NCI-H146 (cell line): ENCODE measurements around the gene RHBDD3.

Source experiments
- DNase-seq: peaks from one replicate; lab custom pipeline; 2025; lab: John Stamatoyannopoulos, UW

RHBDD3 gene

DNA sequence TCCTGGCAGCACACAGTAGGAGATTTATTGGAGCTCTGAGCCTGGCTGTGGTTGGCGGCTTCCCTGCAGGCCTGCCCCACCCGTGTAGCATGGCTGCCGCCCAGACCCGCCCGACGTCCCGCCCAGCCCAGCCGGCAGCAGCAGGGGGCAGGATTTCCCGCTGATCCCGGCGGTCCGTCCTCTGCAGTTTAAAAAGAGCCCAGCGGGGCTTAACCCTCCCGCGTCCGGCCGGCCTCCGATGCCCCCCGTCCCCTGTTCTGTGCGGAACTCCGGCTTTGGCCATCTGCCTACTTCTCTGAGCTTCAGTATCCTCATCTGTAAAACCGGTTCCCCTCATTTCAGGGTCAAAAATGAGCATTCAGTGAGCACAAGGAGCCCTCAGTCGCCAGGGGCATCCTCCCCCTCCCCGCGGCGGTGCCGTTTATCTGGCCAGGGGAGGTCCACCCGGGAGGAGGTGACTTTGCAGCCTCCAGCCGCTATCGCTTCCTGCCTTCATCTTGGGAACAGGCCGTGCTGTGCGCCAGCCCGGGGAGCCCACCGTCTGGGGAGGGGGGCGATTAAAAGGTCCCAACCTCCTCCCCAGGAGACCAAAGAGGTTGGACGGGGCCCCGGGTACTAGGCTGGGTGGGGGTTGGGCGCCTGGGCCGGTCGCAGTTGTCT lies 38.5 kb upstream of the RHBDD3 start, which contains the start of gene GAS2L1:
GAS2L1 (plus strand) TSS at position 476 of the 660 bp plus-strand sequence. CDS start 1,456 bp downstream, outside the sequence.
- peak; percentile 71 for DNase-seq

DNA sequence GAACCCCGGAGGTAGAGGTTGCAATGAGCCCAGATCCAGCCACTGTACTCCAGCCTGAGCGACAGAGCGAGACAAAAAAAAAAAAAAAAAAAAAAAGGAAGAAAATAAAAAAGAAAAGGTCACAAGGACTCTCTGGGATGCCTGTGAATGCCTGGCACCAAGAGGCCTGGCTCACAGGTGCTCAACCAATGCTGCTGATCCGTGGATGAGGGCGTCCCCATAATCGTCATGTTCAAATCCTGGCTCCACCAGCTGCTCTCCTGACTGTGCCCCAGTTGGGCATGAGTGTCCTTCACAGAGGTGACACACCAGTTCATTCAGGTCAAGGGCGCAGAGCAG lies 38.0 kb upstream of the RHBDD3 start:
- no peak for DNase-seq

DNA sequence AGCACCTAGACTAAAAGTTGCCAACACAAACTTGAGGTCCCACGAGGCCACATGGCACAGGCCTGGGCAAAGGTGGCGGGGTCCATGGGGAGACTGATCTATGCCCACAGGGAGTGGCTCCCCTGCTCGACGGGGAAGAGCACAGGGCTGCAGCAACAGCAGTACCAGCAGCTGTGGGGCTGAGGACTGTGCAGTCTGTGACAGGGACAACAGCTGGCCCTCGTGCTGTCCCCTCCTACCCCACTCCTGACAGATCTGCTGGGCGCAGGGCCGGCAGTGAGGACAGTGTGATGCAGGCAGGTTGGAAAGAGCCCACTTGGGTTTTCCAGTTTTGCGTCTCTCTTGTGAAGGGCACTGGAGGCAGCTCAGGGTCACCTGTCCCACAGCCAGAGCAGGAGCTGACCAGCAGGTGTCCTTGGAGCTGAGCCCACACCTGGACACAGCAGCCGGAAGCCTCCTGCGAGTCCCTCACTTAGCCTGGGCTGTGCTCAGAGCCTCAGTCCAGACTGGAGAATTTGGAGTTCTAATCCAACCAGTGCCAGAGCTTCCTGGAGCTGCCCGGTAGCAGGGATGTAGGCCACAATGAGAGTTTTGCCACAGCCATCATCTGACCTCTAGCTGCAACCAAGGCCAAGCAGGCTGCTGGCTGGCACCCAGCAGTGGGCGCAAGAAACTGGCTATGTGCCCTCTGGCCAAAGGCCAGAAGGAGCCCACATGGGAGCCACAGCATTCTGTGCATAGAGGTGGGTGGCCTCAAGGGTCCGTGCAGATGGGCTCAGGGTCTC lies 35.1 kb upstream of the RHBDD3 start:
- DNase-seq, result no peak

DNA sequence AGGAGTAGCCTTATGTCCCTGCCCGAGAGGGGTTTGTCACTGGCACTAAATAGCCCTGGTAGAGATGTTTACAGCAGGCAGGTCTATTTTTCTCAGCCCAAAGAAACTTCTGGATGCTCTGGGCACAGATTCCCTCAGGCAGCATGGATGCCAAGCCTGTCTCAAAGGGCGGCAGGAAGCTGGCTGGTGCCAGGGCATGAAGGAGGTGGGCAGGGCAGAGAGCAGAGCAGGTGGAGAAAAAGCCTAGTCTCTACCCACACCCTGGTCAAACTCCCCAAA lies 34.6 kb upstream of the RHBDD3 start:
- no peak for DNase-seq

DNA sequence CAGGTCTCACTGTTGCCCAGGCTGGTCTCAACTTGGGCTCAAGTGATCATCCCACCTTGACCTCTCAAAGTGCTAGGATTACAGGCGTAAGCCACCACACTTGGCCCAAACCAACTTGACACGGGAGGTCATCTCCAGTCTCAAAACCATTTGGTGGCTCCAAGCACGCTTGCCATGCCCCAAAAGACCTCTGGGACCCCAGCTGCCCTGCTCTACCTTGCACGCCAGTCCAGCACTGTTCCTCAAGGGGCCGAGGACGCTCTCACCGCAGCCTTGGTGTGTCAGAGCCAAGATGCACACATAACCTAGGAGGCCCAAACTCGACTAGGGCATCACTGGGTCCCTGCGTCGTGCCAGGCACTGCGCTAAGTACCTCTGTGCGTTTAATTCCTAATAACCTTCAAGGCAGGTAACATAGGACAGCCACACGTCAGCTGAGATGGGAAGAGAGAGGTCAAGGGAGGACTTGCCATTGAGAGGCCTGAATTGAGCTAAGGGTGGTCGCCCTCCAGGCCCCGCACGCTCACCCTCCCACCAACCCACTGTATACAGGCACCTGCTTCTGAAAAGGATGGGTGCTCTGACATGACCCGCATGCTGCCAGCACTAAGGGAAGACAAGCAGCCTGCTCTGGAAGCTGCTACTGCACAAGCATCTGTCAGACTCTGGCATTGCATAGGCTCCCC lies 34.1 kb upstream of the RHBDD3 start:
- no peak for DNase-seq

DNA sequence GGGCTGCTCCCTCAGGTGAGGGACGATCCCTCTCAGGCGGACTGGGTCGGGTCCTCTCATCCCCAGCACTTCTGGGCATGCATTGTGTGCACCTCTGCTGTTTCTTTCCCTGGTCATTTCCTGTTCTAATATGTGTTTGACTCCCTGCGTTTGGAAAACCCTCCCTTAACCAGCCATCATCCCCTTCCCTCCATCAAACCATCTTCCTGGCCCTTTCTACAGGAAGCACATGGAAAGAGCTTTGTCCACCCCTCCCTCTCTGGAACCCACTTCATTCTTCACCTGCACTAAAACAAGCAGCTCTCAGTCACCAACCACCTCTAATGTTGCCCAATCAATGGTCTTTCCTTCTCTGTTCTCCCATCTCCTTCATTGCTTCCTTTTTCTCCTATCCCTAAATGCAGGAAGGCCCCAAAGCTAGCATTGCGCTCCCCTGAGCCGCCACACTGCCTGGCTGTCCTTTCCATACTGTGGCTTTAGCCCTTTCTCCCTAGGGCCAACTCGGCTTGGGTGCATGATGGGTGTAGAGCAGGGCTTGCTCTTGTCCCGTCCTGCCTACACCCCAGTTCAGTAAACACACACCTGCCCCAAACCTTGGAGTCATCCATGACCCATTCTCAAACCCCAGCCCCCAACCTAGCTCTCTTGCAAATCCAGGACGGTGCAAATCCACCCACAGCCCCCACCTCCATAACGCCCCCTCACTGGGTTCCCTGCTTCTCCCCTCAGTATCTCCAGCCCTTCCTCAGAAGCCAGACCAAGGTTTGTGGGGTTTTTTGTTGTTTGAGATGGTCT lies 33.2 kb upstream of the RHBDD3 start:
- no peak for DNase-seq

DNA sequence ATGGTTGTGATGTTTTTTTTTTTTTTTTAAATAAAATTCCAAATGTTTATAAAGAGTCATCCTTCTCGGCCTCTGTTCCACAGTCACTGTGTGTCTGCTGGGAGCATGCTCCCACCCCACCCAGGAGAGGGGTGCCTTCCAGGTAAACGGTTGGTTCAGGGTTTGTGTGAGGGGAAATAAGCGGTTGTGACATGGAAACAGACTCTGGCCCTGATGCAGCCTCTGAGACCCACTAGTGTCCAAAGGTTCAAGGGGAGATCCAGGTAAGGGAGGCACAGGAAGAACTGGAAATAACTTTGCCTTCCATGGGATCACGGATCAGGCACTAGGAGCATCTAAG lies 32.7 kb upstream of the RHBDD3 start:
- no peak for DNase-seq

DNA sequence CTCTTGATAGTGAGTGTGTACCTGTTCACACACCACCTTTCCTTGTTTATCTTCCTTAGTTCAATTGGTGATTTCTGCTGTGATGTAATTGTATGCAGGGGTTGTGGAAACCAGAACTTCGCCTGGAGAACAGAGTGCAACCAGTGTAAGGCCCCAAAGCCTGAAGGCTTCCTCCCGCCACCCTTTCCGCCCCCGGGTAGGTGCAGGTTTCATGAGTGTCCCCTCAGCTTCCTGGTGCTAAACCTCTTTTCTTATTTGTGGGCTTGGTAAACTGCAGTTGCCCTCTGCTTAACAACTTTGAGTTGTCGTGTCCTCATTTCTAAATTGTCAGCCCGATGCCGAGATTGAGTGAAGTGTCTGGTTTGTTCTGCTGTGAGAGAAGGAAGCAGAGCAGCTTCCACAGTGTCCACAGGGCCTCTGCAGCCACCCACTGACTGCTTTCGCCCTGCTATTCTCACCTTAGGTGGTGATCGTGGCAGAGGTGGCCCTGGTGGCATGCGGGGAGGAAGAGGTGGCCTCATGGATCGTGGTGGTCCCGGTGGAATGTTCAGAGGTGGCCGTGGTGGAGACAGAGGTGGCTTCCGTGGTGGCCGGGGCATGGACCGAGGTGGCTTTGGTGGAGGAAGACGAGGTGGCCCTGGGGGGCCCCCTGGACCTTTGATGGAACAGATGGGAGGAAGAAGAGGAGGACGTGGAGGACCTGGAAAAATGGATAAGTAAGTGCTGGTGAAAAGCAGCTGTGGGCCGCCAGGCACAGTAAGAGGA lies 31.5 kb upstream of the RHBDD3 start:
- no peak for DNase-seq

DNA sequence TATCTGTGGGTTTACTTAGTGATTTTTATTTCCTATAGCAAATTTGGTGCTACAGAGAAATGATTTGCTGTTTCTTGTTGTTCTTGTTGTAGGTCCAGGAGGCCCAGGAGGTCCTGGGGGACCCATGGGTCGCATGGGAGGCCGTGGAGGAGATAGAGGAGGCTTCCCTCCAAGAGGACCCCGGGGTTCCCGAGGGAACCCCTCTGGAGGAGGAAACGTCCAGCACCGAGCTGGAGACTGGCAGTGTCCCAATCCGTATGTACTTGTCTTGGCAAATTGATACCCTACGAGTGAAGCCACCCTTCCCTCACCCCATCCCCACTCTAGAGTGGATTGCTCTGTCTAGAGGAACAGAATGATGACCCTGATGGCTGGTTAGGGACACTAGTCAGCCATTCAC lies 30.9 kb upstream of the RHBDD3 start:
- DNase-seq, result no peak

DNA sequence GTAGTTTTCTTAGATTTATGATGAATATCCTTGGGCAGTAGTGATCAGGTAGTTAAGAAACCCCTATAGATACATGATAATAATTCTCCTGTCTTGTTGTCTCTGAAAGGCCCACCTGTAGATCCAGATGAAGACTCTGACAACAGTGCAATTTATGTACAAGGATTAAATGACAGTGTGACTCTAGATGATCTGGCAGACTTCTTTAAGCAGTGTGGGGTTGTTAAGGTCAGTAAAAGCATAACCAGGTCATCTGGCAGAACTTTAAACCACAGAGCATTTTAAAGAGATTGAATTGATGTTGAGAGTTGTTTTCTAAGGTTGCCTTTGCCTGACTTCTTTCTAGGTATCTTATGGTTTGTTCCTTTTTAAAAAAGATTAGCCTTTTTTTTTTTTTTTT lies 24.6 kb upstream of the RHBDD3 start:
- DNase-seq, result no peak

DNA sequence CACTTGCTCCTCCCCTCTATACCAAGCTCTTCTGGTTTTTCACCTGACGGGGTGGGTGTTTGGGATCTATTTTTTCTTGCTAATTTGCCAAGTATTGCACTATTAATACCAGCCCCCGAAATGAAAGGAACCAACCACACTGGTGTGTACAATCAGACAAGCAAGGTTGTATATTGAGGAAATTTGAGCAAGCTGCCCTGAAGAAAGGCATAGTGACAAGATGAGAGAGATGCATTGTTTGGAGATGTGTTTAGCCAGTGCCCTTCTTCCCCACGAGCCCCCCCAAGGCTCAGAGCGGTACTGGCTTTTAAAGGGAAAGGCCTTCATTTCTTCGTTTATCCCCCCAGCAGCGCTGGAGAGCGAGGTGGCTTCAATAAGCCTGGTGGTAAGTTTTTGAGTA lies 23.4 kb upstream of the RHBDD3 start:
- no peak for DNase-seq

DNA sequence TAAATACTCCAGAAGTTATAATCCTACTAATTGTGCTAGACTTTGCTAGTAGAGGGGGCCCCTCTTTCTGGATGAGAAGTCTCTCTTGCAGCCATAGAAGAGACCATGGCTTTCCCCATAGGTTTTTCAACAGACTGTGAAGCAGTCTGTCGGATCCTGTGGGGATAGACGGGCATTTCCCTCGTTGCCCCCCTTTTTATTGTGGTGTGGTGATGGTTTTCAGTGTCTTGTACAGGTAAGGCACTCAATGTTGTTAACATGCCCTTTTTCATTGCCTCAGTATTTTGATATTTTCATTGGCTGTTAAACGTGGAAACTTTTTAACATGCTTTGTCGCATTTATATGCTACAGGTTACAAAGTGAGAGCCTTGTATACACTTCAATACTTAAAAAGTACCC lies 22.3 kb upstream of the RHBDD3 start:
- no peak for DNase-seq

DNA sequence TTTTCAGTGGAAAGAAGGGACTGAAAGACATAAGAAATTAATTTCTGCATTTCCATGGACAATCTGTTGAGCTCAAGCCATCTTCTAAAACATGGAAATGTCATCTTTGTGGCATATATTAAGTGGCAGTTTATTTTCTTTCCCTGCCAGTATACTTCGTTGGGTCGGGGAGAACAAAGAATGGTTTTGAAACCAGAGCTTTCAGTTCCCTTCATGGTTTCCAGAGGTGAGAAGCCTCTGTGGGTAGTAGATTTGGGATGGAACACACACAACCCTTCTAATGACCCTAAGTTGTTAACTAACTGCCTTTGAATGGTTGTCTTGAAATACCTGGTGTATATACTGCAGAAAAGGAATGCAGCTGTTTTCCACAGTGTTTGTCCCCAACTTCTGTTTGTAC lies 21.1 kb upstream of the RHBDD3 start:
- no peak for DNase-seq

DNA sequence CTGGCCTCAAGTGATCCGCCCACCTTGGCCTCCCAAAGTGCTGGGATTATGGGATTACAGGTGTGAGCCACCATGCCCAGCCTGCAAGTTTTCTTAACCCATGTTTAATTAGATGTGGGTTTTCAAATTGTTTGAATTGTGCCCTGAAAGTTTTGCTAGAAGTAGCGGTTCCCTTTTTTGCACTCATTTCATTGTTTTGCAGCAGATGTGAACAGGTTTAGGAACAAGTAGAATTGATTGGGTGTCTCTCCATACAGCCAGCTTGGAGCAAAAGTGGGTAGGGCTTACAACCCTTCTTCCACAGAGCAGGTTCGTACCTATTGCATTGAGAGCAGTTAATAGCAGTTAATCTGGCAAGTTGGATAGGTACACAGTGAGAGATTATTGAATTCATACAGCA lies 16.4 kb upstream of the RHBDD3 start:
- DNase-seq, result no peak

DNA sequence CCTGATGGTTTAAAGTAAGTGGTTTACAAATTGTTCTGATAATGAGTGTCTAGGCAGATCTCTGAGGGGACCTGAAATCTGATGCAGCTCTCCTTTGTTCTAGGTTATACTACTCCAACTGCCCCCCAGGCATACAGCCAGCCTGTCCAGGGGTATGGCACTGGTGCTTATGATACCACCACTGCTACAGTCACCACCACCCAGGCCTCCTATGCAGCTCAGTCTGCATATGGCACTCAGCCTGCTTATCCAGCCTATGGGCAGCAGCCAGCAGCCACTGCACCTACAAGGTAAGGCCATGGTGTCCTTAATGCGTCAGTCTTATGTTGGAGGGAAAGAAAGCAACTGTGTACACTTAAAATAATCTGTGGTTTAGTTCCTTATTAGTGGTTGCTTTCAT lies 10.1 kb upstream of the RHBDD3 start:
- no peak for DNase-seq

DNA sequence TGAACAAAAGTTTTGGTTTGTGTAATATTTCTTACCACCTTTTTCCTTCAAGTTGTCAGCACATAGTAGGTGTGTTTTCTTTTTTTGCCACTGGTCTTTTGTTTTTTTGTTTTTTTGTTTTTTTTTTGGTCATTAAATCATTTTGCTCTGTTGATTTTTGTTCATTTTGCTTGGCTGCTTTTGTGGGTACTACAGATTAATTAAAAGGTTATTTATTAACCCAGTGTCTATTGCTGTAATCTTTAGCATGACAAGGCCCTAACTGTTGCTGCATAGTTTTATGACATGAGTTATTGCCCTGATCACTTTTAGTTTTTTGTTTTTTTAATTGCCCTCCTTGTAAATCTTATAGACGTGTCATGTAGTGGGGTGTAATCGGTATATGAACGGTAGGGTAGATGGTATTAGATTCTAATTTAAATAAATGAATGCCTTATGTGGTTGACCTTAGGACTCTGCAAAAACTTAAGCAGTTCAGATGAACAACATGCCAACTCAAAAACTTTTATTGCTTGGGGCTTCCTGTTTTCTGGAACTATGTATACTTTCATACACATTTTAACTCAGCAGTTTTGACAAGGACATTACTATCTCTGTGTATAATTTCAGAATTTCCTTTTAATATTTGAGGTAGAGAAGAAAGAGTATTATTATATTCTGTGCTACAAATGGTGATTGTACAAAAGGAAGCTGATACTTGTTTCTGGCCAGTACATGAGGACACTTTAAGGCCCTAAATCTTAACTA lies 8.2 kb upstream of the RHBDD3 start:
- no peak for DNase-seq

DNA sequence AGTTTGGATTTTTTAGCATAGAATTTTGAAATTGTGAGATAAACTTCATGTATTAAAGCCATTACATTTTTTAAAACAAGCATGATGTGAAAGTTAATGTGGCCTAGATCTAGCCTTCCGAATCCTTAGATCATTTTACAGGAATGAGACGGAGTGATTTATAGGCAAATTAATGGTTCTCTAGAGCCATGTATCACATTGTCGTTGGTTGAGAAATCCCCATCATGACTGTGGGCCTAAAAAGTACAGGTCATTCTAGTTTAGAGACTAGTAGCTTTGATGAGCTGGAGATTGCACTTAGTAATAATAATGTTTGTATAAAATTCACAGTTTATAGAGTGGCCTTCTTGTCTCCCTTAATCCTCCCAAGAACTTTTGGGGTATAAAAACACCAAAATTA lies 7.4 kb upstream of the RHBDD3 start:
- DNase-seq, result no peak

DNA sequence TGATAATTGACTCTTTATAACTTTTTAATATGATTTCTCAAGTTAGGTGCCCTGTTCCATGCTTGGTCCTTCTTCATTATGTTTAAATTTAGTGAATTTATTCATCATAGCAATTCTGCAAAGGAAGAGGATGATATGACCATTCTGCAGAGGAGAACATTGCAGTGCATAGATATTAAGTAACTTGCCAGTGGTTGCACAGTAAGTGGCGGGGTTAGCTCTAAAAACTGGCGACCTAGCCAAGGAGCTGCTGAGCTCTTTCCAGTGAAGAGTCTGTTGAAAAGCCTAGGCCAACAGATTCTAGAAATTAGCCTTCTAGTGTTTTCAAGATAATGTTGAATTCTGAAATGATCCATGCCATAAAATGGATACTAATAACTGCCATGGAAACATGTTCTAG lies 4.8 kb upstream of the RHBDD3 start:
- DNase-seq, result no peak

DNA sequence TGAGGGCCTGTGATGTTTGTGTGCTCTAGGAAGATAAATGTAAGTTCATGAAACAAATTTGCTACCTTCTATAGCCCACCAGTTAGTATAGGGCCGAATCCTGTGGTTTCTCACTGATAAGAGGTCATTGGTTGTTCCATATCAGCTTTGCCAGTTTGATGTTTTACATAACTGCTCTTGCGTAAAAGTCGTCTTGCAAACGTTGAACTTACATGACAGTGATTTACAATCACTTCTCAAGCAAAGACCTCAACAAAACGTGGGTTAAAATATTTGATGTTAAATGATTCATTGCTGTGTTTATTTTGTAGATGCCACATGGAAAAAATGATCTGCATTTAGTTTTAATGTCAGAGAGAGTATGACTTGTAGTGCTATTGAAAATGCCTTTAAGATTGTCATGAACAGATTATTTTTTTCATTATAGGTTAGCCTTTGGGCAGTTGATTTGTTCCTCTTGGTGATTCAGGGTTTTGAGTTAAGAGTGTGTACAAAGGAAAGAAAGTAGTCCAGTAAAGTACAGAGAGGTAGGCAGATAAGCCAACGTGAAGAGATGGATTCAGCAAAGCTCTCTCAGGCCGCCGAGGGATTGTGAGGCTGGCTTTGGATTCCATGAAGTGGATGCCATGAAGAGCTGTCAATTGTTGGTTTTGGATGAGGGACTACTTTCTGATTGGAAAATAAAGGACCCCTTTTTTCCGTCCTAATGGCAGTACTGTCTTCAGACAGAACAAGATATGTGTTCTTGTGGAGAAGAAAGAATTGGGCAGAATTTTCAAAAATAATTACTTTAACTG lies 2.9 kb upstream of the RHBDD3 start:
- no peak for DNase-seq

DNA sequence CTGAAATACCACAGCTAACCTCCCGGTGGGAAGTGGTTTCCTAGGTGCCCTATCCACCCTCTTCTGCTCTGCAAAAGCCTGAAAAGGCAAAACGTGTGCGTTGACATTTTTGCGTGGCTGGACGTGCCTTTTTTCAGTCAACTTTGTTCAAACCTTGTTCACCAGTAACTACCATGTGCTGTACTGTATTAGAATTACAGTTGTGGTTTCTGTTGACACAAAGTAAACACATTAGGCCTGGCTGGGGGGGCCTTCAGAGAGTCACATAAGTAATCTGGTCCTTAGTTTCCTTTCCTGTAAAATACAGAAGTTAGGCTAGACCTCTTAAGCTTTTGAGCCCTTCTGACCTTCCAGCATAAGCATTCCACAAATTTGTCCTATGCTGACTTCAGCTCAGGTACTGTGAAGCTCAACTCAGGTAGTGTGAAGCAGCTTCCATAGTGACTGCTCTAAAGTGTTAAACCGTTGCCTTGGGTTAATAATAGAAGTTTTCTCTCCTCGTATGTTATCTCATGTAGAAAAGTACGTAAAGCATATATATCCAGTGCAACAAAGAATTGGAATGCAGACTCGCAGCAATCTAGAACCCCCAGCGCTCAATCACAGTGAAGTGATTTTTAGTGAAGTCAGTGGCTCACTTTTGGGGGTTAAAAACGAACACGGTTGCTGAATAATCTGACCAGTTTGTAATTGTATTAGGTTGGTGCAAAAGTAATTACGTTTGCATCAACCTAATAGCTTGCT lies 2.1 kb upstream of the RHBDD3 start:
- no peak for DNase-seq
